Panc1 (cell line): Measurements from ENCODE around the gene BRD9.
"Not testable (repeated sequence)": the region's sequence is repeated elsewhere in the genome, so short reads cannot be mapped to it uniquely, and the experiment has no call there.

Experiments used
- TF ChIP-seq, protein P1 (sequence below): fragments of 450-650 bp; IDR thresholded peaks from 2 replicates; pipeline ENCODE4 v1.5.1; 2017; ENCODE audit warnings: mild to moderate bottlenecking
- TF ChIP-seq, protein P2 (sequence below), 2 experiments: IDR thresholded peaks; 2 replicates each; pipeline ENCODE4 v1.6.1; 2011 to 2012; ENCODE audit warnings: low read depth in 2 of 2, control low read depth in 1 of 2, low read length in 1 of 2, mild to moderate bottlenecking in 1 of 2, moderate library complexity in 1 of 2; ENCODE audit not compliant: insufficient read depth in 1 of 2

DNA sequence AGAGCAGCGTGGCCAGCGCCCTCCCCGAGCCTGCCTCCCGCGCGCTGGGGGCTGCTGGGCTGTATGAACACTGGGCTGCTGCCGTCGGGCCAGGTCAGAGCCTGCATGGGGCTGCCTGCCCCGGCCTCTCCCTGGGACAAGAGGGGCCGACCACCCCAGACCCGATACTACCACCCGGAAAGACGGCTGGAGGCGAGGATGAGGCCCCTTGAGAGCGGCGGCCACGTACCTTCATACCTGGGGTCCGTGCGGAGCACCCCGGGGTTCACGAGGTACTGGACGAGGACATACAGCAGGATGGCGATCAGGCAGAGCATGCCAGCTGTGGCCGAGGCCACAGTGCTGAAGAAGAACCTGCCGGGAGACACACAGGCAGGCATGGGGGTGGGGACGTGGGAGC lies 49.2 kb downstream of the BRD9 start:
- TF ChIP-seq, protein P1, sequence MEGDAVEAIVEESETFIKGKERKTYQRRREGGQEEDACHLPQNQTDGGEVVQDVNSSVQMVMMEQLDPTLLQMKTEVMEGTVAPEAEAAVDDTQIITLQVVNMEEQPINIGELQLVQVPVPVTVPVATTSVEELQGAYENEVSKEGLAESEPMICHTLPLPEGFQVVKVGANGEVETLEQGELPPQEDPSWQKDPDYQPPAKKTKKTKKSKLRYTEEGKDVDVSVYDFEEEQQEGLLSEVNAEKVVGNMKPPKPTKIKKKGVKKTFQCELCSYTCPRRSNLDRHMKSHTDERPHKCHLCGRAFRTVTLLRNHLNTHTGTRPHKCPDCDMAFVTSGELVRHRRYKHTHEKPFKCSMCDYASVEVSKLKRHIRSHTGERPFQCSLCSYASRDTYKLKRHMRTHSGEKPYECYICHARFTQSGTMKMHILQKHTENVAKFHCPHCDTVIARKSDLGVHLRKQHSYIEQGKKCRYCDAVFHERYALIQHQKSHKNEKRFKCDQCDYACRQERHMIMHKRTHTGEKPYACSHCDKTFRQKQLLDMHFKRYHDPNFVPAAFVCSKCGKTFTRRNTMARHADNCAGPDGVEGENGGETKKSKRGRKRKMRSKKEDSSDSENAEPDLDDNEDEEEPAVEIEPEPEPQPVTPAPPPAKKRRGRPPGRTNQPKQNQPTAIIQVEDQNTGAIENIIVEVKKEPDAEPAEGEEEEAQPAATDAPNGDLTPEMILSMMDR = not testable (repeated sequence)
- TF ChIP-seq, protein P2, sequence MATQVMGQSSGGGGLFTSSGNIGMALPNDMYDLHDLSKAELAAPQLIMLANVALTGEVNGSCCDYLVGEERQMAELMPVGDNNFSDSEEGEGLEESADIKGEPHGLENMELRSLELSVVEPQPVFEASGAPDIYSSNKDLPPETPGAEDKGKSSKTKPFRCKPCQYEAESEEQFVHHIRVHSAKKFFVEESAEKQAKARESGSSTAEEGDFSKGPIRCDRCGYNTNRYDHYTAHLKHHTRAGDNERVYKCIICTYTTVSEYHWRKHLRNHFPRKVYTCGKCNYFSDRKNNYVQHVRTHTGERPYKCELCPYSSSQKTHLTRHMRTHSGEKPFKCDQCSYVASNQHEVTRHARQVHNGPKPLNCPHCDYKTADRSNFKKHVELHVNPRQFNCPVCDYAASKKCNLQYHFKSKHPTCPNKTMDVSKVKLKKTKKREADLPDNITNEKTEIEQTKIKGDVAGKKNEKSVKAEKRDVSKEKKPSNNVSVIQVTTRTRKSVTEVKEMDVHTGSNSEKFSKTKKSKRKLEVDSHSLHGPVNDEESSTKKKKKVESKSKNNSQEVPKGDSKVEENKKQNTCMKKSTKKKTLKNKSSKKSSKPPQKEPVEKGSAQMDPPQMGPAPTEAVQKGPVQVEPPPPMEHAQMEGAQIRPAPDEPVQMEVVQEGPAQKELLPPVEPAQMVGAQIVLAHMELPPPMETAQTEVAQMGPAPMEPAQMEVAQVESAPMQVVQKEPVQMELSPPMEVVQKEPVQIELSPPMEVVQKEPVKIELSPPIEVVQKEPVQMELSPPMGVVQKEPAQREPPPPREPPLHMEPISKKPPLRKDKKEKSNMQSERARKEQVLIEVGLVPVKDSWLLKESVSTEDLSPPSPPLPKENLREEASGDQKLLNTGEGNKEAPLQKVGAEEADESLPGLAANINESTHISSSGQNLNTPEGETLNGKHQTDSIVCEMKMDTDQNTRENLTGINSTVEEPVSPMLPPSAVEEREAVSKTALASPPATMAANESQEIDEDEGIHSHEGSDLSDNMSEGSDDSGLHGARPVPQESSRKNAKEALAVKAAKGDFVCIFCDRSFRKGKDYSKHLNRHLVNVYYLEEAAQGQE (IDR thresholded peaks at IDR 0.05; ENCODE audit: insufficient read depth in 1 of 2, low read depth in 2 of 2, low read length in 1 of 2) = not testable (repeated sequence)
